DMS53 (cell line): ENCODE results near the gene KRTAP19-6.

Experiments
- DNase-seq: peaks from one replicate; lab custom pipeline; 2025; lab: John Stamatoyannopoulos, UW

The KRTAP19-6 gene, protein sequence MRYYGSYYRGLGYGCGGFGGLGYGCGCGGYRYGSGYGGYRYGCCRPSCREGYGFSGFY

DNA sequence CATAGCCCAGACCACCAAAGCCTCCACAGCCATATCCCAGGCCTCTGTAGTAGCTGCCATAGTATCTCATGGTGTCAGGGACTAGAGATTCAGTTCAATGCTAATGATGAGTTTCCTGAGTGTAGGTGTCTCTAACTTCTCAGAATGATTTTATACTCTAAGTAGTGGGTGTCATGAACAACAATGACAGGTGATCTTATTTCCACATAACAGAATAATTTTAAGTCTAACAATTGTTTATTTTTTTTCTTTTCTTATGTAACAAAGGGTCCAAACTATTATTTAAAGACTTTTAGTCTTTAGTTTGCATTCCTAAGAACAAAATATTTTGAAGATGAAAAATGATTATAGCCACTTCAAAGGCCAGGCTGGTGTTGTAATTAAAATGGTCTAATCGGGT is at the start of gene KRTAP19-6:
TSS of gene KRTAP19-6 (minus strand) at position 101 of the 400 bp plus-strand sequence. CDS start at position 70, 31 bp downstream.
- DNase-seq, result no peak

- DNase-seq, result no peak
Measured at GRCh38 chr21:30590297-30590696, 48.6 kb upstream of the KRTAP19-6 start, which contains the start of gene KRTAP22-2. TSS of gene KRTAP22-2 (minus strand) at chr21:30590397.

GRCh38 chr21:30582870-30583269 is 41.2 kb upstream of the KRTAP19-6 start:
- no peak for DNase-seq

GRCh38 chr21:30580132-30580531 is 38.5 kb upstream of the KRTAP19-6 start:
- no peak for DNase-seq

GRCh38 chr21:30579346-30579745 is 37.7 kb upstream of the KRTAP19-6 start:
- no peak for DNase-seq

GRCh38 chr21:30577766-30578165 is 36.1 kb upstream of the KRTAP19-6 start:
- no peak for DNase-seq

GRCh38 chr21:30567617-30568016 is 26.0 kb upstream of the KRTAP19-6 start:
- no peak for DNase-seq

GRCh38 chr21:30563630-30564029 is 22.0 kb upstream of the KRTAP19-6 start:
- no peak for DNase-seq

- DNase-seq, result no peak
Measured at GRCh38 chr21:30563072-30563471, 21.4 kb upstream of the KRTAP19-6 start.

DNA sequence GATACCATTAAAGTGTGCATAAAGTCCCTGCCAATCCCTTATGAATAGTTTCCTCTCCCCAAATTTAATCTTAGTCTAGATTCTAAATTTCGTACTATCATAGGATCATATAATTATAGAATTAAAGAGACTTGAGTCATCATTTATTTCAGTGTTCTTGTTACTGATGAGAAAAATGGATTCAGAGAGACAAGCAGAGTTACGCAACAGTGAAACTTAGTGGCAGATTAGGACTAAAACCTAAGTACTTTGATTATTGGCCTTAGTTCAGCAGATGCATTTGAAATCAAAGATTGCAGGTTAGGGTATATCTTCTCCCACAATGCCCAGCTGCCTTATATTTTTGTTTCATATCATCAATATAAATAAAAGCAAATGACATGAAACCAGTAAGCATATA is 20.3 kb upstream of the KRTAP19-6 start:
- DNase-seq, result no peak

GRCh38 chr21:30561264-30561895 is 19.7 kb upstream of the KRTAP19-6 start, which contains the start of gene KRTAP19-7:
TSS of gene KRTAP19-7 (minus strand) at chr21:30561314. CDS start at chr21:30561289, 25 bp downstream.
- no peak for DNase-seq

GRCh38 chr21:30555095-30555494 is 13.4 kb upstream of the KRTAP19-6 start:
- DNase-seq, result no peak

GRCh38 chr21:30552782-30553181 is 11.1 kb upstream of the KRTAP19-6 start:
- DNase-seq, result no peak

GRCh38 chr21:30518876-30519275 is 22.8 kb downstream of the KRTAP19-6 start:
- DNase-seq, result no peak

GRCh38 chr21:30515681-30516080 is 26.0 kb downstream of the KRTAP19-6 start:
- DNase-seq, result no peak

DNA sequence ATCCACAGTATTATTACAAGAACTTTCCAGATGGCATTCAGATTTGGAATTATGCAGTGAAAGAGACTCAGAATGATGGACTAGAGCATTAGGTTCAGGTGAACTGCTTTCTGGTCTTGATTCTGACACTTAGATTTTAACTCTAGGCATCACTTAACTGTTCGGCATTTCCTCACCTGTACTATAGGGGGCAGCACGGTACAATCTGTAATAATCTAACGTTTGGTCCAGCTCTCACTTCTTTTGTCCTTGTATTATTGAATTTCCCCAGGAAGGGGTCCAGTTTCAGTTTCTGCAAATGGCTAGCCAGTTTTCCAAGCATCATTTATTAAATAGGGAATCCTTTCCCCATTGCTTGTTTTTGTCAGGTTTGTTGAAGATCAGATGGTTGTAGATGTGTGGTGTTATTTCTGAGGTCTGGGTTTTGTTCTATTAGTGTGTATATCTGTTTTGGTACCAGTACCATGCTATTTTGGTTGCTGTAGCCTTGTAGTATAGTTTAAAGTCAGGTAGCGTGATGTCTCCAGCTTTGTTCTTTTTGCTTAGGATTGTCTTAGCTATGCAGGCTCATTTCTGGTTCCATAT is 36.0 kb downstream of the KRTAP19-6 start:
- peak; percentile 63 for DNase-seq

DNA sequence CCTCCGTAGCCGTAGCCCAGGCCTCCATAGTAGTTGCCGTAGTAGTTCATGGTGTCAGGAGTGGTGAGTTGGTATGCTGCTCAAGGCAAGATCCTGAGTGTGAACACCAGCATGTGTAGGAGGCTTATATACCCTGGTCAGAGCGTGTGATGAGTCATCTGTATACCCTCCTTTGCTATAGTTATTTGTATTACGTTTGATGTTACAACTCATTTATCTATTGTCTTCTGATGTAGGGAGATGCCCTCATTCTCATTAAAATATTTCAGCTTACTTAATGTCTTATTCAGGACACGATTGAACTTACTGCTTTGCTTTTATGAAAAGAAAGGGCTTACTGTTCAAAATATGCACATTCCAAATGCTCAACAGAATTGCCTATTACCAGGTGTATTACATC is 39.6 kb downstream of the KRTAP19-6 start, which contains the start of gene KRTAP19-5:
TSS of gene KRTAP19-5 (minus strand) at position 101 of the 400 bp plus-strand sequence. CDS start at position 50, 51 bp downstream.
- no peak for DNase-seq

DNA sequence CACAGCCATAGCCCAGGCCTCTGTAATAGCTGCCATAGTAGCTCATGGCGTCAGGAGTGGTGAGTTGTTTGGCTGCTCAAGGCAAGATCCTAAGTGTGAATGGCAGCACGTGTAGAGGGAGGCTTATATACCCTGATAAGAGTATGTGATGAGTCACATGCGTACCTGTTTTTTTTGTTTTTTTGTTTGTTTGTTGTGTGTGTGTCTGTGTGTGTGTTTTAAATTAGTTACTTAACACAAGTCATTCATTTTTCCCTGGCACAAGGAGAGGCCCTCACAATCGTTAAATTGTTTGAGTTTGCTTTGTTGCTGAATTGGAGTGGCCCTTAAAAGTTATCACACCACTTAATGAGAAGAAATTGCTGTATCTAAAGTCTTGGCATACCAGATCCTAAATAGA is 44.6 kb downstream of the KRTAP19-6 start, which contains the start of gene KRTAP19-4:
TSS of gene KRTAP19-4 (minus strand) at position 101 of the 400 bp plus-strand sequence. CDS start at position 46, 55 bp downstream.
- no peak for DNase-seq

DNA sequence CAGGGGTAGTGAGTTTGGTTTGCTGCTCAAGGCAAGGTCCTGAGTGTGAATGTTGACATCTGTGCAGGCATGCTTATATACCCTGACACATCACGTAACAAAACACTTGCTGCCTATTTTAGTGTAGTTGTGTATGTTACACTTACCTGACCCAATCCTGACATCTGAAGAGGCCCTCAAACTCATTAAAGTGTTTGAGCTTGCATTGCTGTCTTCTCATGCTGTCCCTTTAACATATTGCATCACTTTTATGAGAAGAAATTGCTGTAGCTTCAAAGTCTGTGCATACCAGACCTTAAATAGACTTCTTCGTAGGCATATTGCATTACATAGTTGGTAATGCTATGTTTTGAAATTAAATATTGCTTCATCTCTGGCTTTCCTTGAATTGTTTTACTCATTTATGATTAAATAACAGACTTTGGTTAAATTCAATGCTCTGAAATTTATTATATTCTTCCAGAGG is 49.7 kb downstream of the KRTAP19-6 start, which contains the start of gene KRTAP19-3:
TSS of gene KRTAP19-3 (minus strand) at position 51 of the 466 bp plus-strand sequence. CDS start 56 bp downstream, outside the sequence.
- DNase-seq, result no peak
